ENCODE results near the gene BCKDK. TPM values are rescaled to one million over a fixed set of nuclear protein-coding genes. Genes with fewer than 3 reads are reported as not detected.

Gene BCKDK
- total RNA-seq, 2 experiments from 2014 or later, result 39.0 to 40.4 TPM

GRCh38 chr16:31131416-31131815 is 23.2 kb downstream of the BCKDK start:
- Histone ChIP-seq H3K4me2 (ENCODE audit: low read length) (no peak overlapping the region), H3K36me3 (ENCODE audit: insufficient read depth, low read length) (peaks cover 39% of the 10 kb centered on the region), H3K9me3 (ENCODE audit: low read length) (no peaks in the 10 kb centered on the region), H3K27ac (ENCODE audit: low read depth, low read length, poor library complexity, severe bottlenecking) (no peak overlapping the region), H4K20me1 (ENCODE audit: insufficient read depth, low read length) (no peaks in the 10 kb centered on the region), H3K79me2 (ENCODE audit: insufficient read depth, low read depth, low read length) (no peaks in the 10 kb centered on the region), H3K9me2 (ENCODE audit: insufficient read depth, low read length) (no peaks in the 10 kb centered on the region), H2AFZ (ENCODE audit: low read length) (no peak overlapping the region), H3K4me1 (ENCODE audit: insufficient read depth, low read length, poor library complexity, severe bottlenecking) (no peaks in the 10 kb centered on the region), H3K4me3 (ENCODE audit: low read depth, low read length, poor library complexity, severe bottlenecking) (no peak overlapping the region)
- intact Hi-C loops (cut with micrococcal nuclease; ENCODE audit: unreplicated experiment), result no loop called here
- ChIA-PET CTCF (ENCODE audit: unreplicated experiment) (no interaction called here), POLR2A (interaction anchor here (2.8 kb wide), 1 partner anchor 13 kb away, joined by 8 read pairs; the partner anchor contains the start of gene KAT8)
- BruUV-seq (replicated peaks), result no TSS peak
- TF ChIP-seq CTCF (conservative IDR thresholded peaks at IDR 0.05; ENCODE audit: low read length), result no peak
- TF ChIP-seq EZH2phosphoT487 (IDR thresholded peaks at IDR 0.05; ENCODE audit: borderline replicate concordance, low read depth, low read length), result no peak
- DNase-seq (ENCODE audit: low spot score), result no peak

GRCh38 chr16:31131841-31132271 is 23.7 kb downstream of the BCKDK start:
- CTCF ChIA-PET (ENCODE audit: unreplicated experiment), result no interaction called here
- Histone ChIP-seq H3K4me1 (ENCODE audit: insufficient read depth, low read length, poor library complexity, severe bottlenecking) (no peaks in the 10 kb centered on the region), H3K4me2 (ENCODE audit: low read length) (no peak overlapping the region), H3K27ac (ENCODE audit: low read depth, low read length, poor library complexity, severe bottlenecking) (no peak overlapping the region), H2AFZ (ENCODE audit: low read length) (no peak overlapping the region), H3K4me3 (ENCODE audit: low read depth, low read length, poor library complexity, severe bottlenecking) (no peak overlapping the region), H3K9me3 (ENCODE audit: low read length) (no peaks in the 10 kb centered on the region), H4K20me1 (ENCODE audit: insufficient read depth, low read length) (no peaks in the 10 kb centered on the region), H3K36me3 (ENCODE audit: insufficient read depth, low read length) (peaks cover 38% of the 10 kb centered on the region), H3K9me2 (ENCODE audit: insufficient read depth, low read length) (no peaks in the 10 kb centered on the region), H3K79me2 (ENCODE audit: insufficient read depth, low read depth, low read length) (no peaks in the 10 kb centered on the region)
- intact Hi-C loops (cut with micrococcal nuclease; ENCODE audit: unreplicated experiment), result no loop called here
- TF ChIP-seq EZH2phosphoT487 (IDR thresholded peaks at IDR 0.05; ENCODE audit: borderline replicate concordance, low read depth, low read length) (no peak), CTCF (conservative IDR thresholded peaks at IDR 0.05; ENCODE audit: low read length) (no peak)
- POLR2A ChIA-PET, result interaction anchor here (2.8 kb wide), 1 partner anchor 14 kb away, joined by 8 read pairs; the partner anchor contains the start of gene KAT8
- DNase-seq (ENCODE audit: low spot score), result no peak
- no TSS peak for BruUV-seq (replicated peaks)

GRCh38 chr16:31132303-31132979 is 24.3 kb downstream of the BCKDK start:
- Histone ChIP-seq H3K4me2 (ENCODE audit: low read length) (no peak overlapping the region), H3K4me3 (ENCODE audit: low read depth, low read length, poor library complexity, severe bottlenecking) (no peak overlapping the region), H2AFZ (ENCODE audit: low read length) (no peak overlapping the region), H3K9me2 (ENCODE audit: insufficient read depth, low read length) (no peaks in the 10 kb centered on the region), H3K9me3 (ENCODE audit: low read length) (no peaks in the 10 kb centered on the region), H3K27ac (ENCODE audit: low read depth, low read length, poor library complexity, severe bottlenecking) (no peak overlapping the region), H3K4me1 (ENCODE audit: insufficient read depth, low read length, poor library complexity, severe bottlenecking) (no peaks in the 10 kb centered on the region), H3K79me2 (ENCODE audit: insufficient read depth, low read depth, low read length) (no peaks in the 10 kb centered on the region), H4K20me1 (ENCODE audit: insufficient read depth, low read length) (no peaks in the 10 kb centered on the region), H3K36me3 (ENCODE audit: insufficient read depth, low read length) (peaks cover 33% of the 10 kb centered on the region)
- POLR2A ChIA-PET, result no interaction called here
- no peak for TF ChIP-seq EZH2phosphoT487 (IDR thresholded peaks at IDR 0.05; ENCODE audit: borderline replicate concordance, low read depth, low read length)
- TF ChIP-seq CTCF (conservative IDR thresholded peaks at IDR 0.05; ENCODE audit: low read length), result no peak
- intact Hi-C loops (cut with micrococcal nuclease; ENCODE audit: unreplicated experiment), result no loop called here
- BruUV-seq (replicated peaks), result no TSS peak
- CTCF ChIA-PET (ENCODE audit: unreplicated experiment), result no interaction called here
- no peak for DNase-seq (ENCODE audit: low spot score)
